ENCODE measurements around the gene MAFG. TPM values are rescaled to one million over a fixed set of nuclear protein-coding genes. Genes with fewer than 3 reads are reported as not detected.

The MAFG gene
- total RNA-seq, 6 experiments from 2014 or later = 7.4 to 12.9 (median 9.2) TPM

Other genes with a start within 250 kb of the MAFG start
- gene ARL16, start 243.9 kb downstream of the MAFG start, total RNA-seq = 10 to 100 TPM in 4 of 6 experiments, 1 to 10 TPM in 2; 5.3 to 16.8 (median 11.1) TPM
- gene HGS, start 243.7 kb downstream of the MAFG start, total RNA-seq = 10 to 100 TPM; 30.6 to 46.3 (median 37.3) TPM
- 100 to 1,000 TPM in 2 of 6 experiments, 10 to 100 TPM in 4; 43.8 to 119 (median 59.3) TPM for gene MRPL12, start 224.4 kb downstream of the MAFG start, total RNA-seq
- 10 to 100 TPM; 35.6 to 92.0 (median 72.7) TPM for gene SLC25A10, start 215.5 kb downstream of the MAFG start, total RNA-seq
- 100 to 1,000 TPM in 2 of 6 experiments, 10 to 100 TPM in 4; 39.5 to 146 (median 68.5) TPM for gene GCGR, start 123.6 kb downstream of the MAFG start, total RNA-seq
- 10 to 100 TPM; 19.0 to 32.6 (median 25.7) TPM for gene MCRIP1, start 94.4 kb downstream of the MAFG start, total RNA-seq
- gene PPP1R27, start 92.7 kb downstream of the MAFG start, total RNA-seq = under 1 TPM in 3 of 6 experiments, not detected in 3; 0.27 to 0.62 (median 0.40) TPM
- 1,000 to 10,000 TPM in 5 of 6 experiments, 100 to 1,000 TPM in 1; 856 to 5,039 (median 1,455) TPM for gene P4HB, start 67.2 kb downstream of the MAFG start, total RNA-seq
- gene ARHGDIA, start 56.4 kb downstream of the MAFG start, total RNA-seq = 100 to 1,000 TPM in 5 of 6 experiments, 10 to 100 TPM in 1; 92.4 to 162 (median 137) TPM
- gene ALYREF, start 36.1 kb downstream of the MAFG start, total RNA-seq = 10 to 100 TPM; 11.6 to 20.3 (median 18.8) TPM
- gene ANAPC11, start 36.0 kb downstream of the MAFG start, total RNA-seq = 100 to 1,000 TPM in 1 of 6 experiments, 10 to 100 TPM in 5; 54.3 to 101 (median 73.3) TPM
- gene NPB, start 25.5 kb downstream of the MAFG start, total RNA-seq = 1 to 10 TPM in 2 of 6 experiments, under 1 TPM in 2, not detected in 2; 0.12 to 1.5 (median 0.87) TPM
- gene PCYT2, start 16.3 kb downstream of the MAFG start, total RNA-seq = 100 to 1,000 TPM in 1 of 6 experiments, 10 to 100 TPM in 5; 63.5 to 103 (median 89.3) TPM
- gene SIRT7, start 9.6 kb downstream of the MAFG start, total RNA-seq = 10 to 100 TPM in 4 of 6 experiments, 1 to 10 TPM in 2; 7.4 to 15.0 (median 12.2) TPM
- 10 to 100 TPM in 1 of 6 experiments, 1 to 10 TPM in 5; 3.2 to 10.6 (median 5.1) TPM for gene PYCR1, start 9.6 kb upstream of the MAFG start, total RNA-seq
- not detected for gene MYADML2, start 19.5 kb upstream of the MAFG start, total RNA-seq
- gene NOTUM, start 33.5 kb upstream of the MAFG start, total RNA-seq = 1 to 10 TPM; 1.2 to 7.6 (median 3.0) TPM
- gene ASPSCR1, start 49.9 kb upstream of the MAFG start, total RNA-seq = 10 to 100 TPM; 24.4 to 55.6 (median 32.9) TPM
- gene CENPX, start 95.1 kb upstream of the MAFG start, total RNA-seq = 10 to 100 TPM; 27.3 to 81.1 (median 47.8) TPM
- gene LRRC45, start 95.6 kb upstream of the MAFG start, total RNA-seq = 10 to 100 TPM in 3 of 6 experiments, 1 to 10 TPM in 3; 4.9 to 15.6 (median 11.9) TPM
- 1 to 10 TPM; 3.4 to 9.0 (median 5.4) TPM for gene RAC3, start 103.9 kb upstream of the MAFG start, total RNA-seq
- 1,000 to 10,000 TPM in 2 of 6 experiments, 100 to 1,000 TPM in 4; 389 to 1,607 (median 735) TPM for gene DCXR, start 110.0 kb upstream of the MAFG start, total RNA-seq
- gene RFNG, start 124.1 kb upstream of the MAFG start, total RNA-seq = 10 to 100 TPM; 29.9 to 53.3 (median 43.7) TPM
- 10 to 100 TPM; 46.5 to 93.5 (median 62.1) TPM for gene GPS1, start 124.2 kb upstream of the MAFG start, total RNA-seq
- gene DUS1L, start 138.1 kb upstream of the MAFG start, total RNA-seq = 100 to 1,000 TPM in 2 of 6 experiments, 10 to 100 TPM in 4; 61.8 to 115 (median 89.9) TPM
- gene FASN, start 170.5 kb upstream of the MAFG start, total RNA-seq = 100 to 1,000 TPM in 4 of 6 experiments, 10 to 100 TPM in 2; 76.5 to 290 (median 217) TPM